ENCODE data around the gene ABLIM2. TPM values are rescaled to one million over a fixed set of nuclear protein-coding genes. Genes with fewer than 3 reads are reported as not detected.

Gene ABLIM2
- total and polyA plus RNA-seq, 2 of the 13 experiments (the other 11 are each of a cell fraction or from before 2014, with no cell fraction given), result 0.20 to 0.37 TPM

- Histone ChIP-seq H3K36me3 (replicated peaks in 1 of 2; ENCODE audit: control insufficient read depth in 1 of 2, insufficient read depth in 2 of 2, low read length in 2 of 2) (no peaks in the 10 kb centered on the region), H4K20me1 (ENCODE audit: insufficient read depth, low read length) (no peaks in the 10 kb centered on the region), H3K9me3 (ENCODE audit: low read length) (peaks cover 13% of the 10 kb centered on the region), H3K4me1 (ENCODE audit: insufficient read depth, low read length) (no peaks in the 10 kb centered on the region), H3K4me3 (replicated peaks in 1 of 3; ENCODE audit: insufficient read depth in 1 of 3, low read depth in 2 of 3, low read length in 3 of 3) (no peak overlapping the region), H3K27me3 (ENCODE audit: control insufficient read depth in 1 of 2, insufficient read depth in 2 of 2, low read length in 2 of 2) (peaks cover 0 to 5% of the 10 kb centered on the region in 2 experiments; a peak in 1 of 5 replicates), H2AFZ (ENCODE audit: low read length) (no peak overlapping the region), H3K4me2 (ENCODE audit: low read depth, low read length) (no peak overlapping the region), H3K27ac (ENCODE audit: extremely low read length, insufficient read depth, low read length) (no peak overlapping the region), H3K79me2 (ENCODE audit: insufficient read depth, low read length) (no peaks in the 10 kb centered on the region), H3K9ac (ENCODE audit: insufficient read depth, low read depth, low read length) (no peak overlapping the region)
- 59% methylated on average over 11 of the region's 12 CpGs for WGBS (ENCODE audit: low lambda C conversion rate)
- CTCF ChIA-PET (ENCODE audit: low intra/inter-chr PET ratio, low total read pairs), result no interaction called here
- in situ Hi-C loops (cut with HindIII; ENCODE audit: extremely low pct_ligation_motif_present, low pct_unique_long_range_greater_than_20kb), result no loop called here
- TF ChIP-seq NFYC (CRISPR knock-in tag; IDR thresholded peaks at IDR 0.05), result no peak
- TF ChIP-seq ZNF598 (CRISPR knock-in tag; IDR thresholded peaks at IDR 0.05; ENCODE audit: borderline replicate concordance), result no peak
- no peak for TF ChIP-seq E2F5 (CRISPR knock-in tag; conservative IDR thresholded peaks at IDR 0.05)
- TF ChIP-seq, protein P1, sequence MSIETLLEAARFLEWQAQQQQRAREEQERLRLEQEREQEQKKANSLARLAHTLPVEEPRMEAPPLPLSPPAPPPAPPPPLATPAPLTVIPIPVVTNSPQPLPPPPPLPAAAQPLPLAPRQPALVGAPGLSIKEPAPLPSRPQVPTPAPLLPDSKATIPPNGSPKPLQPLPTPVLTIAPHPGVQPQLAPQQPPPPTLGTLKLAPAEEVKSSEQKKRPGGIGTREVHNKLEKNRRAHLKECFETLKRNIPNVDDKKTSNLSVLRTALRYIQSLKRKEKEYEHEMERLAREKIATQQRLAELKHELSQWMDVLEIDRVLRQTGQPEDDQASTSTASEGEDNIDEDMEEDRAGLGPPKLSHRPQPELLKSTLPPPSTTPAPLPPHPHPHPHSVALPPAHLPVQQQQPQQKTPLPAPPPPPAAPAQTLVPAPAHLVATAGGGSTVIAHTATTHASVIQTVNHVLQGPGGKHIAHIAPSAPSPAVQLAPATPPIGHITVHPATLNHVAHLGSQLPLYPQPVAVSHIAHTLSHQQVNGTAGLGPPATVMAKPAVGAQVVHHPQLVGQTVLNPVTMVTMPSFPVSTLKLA (IDR thresholded peaks at IDR 0.05), result no peak
- TF ChIP-seq ZNF331 (CRISPR knock-in tag; IDR thresholded peaks at IDR 0.05), result no peak
- TF ChIP-seq TCF12 (IDR thresholded peaks at IDR 0.05), result no peak
- no peak for TF ChIP-seq TCF12 (CRISPR knock-in tag; IDR thresholded peaks at IDR 0.05)
- TF ChIP-seq, protein P2, sequence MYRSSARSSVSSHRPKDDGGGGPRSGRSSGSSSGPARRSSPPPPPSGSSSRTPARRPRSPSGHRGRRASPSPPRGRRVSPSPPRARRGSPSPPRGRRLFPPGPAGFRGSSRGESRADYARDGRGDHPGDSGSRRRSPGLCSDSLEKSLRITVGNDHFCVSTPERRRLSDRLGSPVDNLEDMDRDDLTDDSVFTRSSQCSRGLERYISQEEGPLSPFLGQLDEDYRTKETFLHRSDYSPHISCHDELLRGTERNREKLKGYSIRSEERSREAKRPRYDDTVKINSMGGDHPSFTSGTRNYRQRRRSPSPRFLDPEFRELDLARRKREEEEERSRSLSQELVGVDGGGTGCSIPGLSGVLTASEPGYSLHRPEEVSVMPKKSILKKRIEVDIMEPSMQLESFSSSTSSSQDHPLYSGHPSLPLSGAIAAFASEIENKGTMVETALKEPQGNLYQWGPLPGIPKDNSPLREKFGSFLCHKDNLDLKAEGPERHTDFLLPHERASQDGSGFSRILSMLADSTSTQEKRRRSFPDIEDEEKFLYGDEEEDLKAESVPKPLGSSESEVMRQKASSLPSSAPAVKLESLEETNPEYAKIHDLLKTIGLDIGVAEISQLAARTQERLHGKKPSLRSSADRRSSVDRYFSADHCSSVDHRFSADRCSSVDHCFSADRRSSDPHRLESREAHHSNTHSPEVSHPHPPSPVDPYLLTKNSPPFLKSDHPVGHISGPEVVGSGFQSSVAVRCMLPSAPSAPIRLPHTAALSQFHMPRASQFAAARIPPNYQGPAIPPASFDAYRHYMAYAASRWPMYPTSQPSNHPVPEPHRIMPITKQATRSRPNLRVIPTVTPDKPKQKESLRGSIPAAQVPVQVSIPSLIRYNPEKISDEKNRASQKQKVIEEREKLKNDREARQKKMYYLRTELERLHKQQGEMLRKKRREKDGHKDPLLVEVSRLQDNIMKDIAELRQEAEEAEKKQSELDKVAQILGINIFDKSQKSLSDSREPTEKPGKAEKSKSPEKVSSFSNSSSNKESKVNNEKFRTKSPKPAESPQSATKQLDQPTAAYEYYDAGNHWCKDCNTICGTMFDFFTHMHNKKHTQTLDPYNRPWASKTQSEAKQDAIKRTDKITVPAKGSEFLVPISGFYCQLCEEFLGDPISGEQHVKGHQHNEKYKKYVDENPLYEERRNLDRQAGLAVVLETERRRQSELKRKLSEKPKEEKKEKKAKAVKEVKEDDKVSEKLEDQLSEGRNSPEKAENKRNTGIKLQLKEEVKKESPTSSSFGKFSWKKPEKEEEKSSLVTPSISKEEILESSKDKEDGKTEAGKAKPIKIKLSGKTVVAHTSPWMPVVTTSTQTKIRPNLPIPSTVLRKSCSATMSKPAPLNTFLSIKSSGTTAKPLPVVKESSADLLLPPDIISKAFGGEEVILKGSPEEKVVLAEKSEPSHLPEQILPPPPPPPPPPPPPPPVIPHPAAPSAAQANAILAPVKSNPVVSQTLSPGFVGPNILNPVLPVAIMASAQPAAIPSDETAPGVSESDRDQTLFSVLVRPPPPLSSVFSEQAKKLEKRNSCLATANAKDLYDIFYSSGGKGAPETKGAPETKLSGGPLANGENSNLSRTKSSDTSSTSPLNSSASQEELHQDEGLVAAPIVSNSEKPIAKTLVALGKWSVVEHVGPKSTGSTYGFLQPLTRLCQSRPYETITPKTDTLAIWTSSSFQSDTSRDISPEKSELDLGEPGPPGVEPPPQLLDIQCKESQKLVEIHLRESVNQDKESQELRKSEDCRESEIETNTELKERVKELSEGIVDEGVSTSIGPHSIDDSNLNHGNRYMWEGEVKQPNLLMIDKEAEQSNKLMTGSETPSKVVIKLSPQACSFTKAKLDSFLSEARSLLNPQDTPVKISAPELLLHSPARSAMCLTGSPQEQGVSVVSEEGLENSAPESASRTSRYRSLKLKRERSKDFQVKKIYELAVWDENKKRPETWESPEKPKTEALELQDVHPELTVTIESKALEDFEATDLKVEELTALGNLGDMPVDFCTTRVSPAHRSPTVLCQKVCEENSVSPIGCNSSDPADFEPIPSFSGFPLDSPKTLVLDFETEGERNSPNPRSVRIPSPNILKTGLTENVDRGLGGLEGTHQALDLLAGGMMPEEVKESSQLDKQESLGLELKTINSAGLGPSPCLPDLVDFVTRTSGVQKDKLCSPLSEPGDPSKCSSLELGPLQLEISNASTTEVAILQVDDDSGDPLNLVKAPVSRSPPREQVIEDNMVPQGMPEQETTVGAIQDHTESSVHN (CRISPR knock-in tag; IDR thresholded peaks at IDR 0.05), result no peak
- no peak for TF ChIP-seq ZNF660 (CRISPR knock-in tag; IDR thresholded peaks at IDR 0.05; ENCODE audit: borderline replicate concordance, low read depth)
- no peak for TF ChIP-seq REL (CRISPR knock-in tag; conservative IDR thresholded peaks at IDR 0.05)
- no peak for FAIRE-seq
- intact Hi-C loops (cut with micrococcal nuclease; ENCODE audit: unreplicated experiment), result no loop called here
- no peak for ATAC-seq
- DNase-seq (ENCODE audit: low spot score), result no peak
- BruUV-seq (replicated peaks), result no TSS peak
- POLR2A ChIA-PET, result no interaction called here
Observed at GRCh38 chr4:8090744-8091301, 67.8 kb downstream of the ABLIM2 start.

Measured in HepG2 (cell line).